Upper lobe of right lung (tissue), 1 donor: ENCODE data around the gene SRL. TPM values are rescaled to one million over a fixed set of nuclear protein-coding genes. Genes with fewer than 3 reads are reported as not detected.

Experiments used
- ATAC-seq: fragments of 200-7000 bp; cut with Tn5 transposase; one replicate; pipeline ENCODE4 v1.9.1; 2020; ENCODE audit warnings: mild to moderate bottlenecking, moderate library complexity
- DNase-seq: peaks from one replicate; pipeline ENCODE4 v3.0.0-alpha.2; 2020
- H3K27ac ChIP-seq: fragments of 200-600 bp; one replicate; pipeline ENCODE4 v1.8.0; 2022
- H3K27me3 ChIP-seq: fragments of 200-600 bp; one replicate; pipeline ENCODE4 v1.8.0; 2022; ENCODE audit warnings: mild to moderate bottlenecking
- H3K36me3 ChIP-seq: fragments of 200-600 bp; one replicate; pipeline ENCODE4 v1.8.0; 2022
- H3K4me1 ChIP-seq: fragments of 200-600 bp; one replicate; pipeline ENCODE4 v1.8.0; 2022
- H3K4me3 ChIP-seq: fragments of 200-600 bp; one replicate; pipeline ENCODE4 v1.8.0; 2022; ENCODE audit warnings: mild to moderate bottlenecking
- H3K9me3 ChIP-seq: fragments of 200-600 bp; one replicate; pipeline ENCODE4 v1.8.0; 2022
- intact Hi-C: fragments of 100-400 bp; cut with DNase I; formaldehyde crosslinking; loops from one replicate; pipeline ENCODE4 v1.11.0; 2022
- total RNA-seq: library from RNA; stranded (reverse); fragmentation: NEBNext Ultra II Directional; extraction: Animal tissue kit (Norgen Biotek cat#: 25700); gene quantifications from one replicate; pipeline ENCODE4 v1.2.1, GENCODE V29; 2021
- TF ChIP-seq, protein P1 (sequence below): fragments of 200-600 bp; IDR thresholded peaks from one replicate; pipeline ENCODE4 v1.8.0; 2022; ENCODE audit warnings: antibody characterized with exemption
- donor health status: DM: no; HTN: yes; CAD: no; lungs with severe emphysema.

SRL gene
- total RNA-seq, 1 donor from 2014 or later, result 0.64 TPM

DNA sequence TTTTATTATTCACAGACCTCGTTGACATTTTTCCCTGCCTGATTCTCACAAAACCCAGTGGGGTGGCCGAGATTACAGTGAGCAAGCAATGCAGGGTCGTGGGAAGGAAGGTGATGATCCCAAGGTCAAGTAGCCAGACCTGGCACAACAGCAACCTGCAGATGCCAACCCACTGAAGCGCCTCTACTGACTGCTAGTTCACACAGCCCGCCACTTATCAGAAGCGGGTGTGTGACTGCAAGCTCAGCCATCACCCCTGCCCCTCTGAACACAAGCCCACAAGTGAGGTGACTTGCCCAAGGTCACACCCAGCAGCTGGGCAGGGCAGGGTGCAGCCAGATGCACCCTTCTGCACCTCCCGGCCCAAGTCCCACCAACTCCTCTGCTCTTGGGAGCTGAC is 23.8 kb upstream of the SRL start:
- H3K27me3 ChIP-seq, result no peaks in the 10 kb centered on the region
- ATAC-seq (no peak), DNase-seq (no peak)
- peaks cover 12% of the 10 kb centered on the region for H3K4me1 ChIP-seq
- no peak overlapping the region for H3K27ac ChIP-seq
- H3K36me3 ChIP-seq, result peaks cover 13% of the 10 kb centered on the region
- H3K4me3 ChIP-seq, result no peak overlapping the region
- TF ChIP-seq, protein P1, sequence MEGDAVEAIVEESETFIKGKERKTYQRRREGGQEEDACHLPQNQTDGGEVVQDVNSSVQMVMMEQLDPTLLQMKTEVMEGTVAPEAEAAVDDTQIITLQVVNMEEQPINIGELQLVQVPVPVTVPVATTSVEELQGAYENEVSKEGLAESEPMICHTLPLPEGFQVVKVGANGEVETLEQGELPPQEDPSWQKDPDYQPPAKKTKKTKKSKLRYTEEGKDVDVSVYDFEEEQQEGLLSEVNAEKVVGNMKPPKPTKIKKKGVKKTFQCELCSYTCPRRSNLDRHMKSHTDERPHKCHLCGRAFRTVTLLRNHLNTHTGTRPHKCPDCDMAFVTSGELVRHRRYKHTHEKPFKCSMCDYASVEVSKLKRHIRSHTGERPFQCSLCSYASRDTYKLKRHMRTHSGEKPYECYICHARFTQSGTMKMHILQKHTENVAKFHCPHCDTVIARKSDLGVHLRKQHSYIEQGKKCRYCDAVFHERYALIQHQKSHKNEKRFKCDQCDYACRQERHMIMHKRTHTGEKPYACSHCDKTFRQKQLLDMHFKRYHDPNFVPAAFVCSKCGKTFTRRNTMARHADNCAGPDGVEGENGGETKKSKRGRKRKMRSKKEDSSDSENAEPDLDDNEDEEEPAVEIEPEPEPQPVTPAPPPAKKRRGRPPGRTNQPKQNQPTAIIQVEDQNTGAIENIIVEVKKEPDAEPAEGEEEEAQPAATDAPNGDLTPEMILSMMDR, result no peak
- no peaks in the 10 kb centered on the region for H3K9me3 ChIP-seq
- intact Hi-C loops, result no loop called here

DNA sequence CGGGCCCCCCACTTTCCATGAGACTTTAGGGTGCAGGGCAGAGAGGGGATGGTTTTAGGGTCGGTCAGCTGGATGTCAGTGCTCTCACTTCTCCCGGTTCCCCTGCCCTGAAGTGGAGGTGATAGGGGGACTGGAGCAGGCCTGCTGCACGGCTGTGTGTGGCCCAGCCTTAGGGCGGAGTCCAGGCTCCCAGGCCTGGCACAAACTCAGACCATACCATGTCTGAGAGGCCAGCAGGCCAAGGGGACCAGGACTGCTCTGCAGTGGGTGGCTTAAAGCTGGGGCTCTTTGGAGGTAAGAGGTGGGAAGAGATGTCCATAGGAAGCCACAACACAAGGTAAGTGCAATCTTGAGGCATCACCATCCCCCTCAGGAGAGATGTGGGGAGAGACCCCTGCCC is 22.7 kb upstream of the SRL start:
- Histone ChIP-seq H3K4me3 (no peak overlapping the region), H3K27ac (no peak overlapping the region), H3K36me3 (peaks cover 13% of the 10 kb centered on the region), H3K9me3 (no peaks in the 10 kb centered on the region), H3K27me3 (no peaks in the 10 kb centered on the region), H3K4me1 (peaks cover 11% of the 10 kb centered on the region)
- DNase-seq (no peak), ATAC-seq (no peak)
- intact Hi-C loops, result no loop called here
- TF ChIP-seq, protein P1, result no peak

DNA sequence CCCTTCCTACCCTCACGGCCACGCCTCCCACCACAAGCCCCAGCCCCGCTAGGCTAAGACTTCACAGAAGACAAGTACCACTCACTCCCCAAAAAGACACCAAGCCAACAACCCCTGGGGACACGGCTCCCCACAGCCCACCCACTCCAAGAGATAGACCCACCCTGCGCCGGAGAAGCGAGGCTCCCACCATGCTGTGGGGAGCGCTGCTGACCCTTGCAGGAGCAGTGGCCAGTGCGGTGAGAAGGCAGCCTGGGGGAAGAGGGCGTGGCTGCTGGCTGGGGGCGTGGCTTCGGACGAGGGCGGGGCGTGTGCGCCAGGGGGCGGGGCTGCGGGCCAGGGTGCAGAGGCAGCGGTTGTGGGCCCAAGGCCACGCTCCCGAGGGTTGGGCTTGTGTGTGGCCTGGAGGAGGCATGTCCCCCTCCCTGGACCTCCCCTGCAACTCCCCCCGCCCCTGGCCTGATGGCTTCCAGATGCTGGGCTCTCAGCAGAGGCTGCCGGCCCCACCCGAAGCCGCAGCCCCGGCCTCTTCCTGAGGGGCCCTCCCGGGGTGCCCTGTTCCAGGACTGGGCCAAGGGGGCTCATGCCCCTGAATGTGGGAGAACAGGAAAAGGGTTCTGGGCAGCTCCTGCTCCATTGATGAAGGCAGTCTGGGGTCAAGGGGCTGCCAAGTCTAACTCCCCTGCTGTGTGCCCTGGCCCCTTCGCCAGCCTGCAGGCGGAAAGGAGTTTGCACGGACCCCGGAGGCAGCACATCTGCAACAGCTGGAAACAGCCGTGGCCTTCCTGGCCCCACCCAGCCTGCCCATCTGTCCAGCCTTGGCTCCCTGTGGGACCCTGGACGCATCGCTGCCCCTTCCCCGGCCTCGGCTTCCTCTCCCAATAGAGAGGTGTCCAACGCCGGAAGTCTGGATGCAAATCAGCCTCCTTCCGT is 21.9 kb upstream of the SRL start:
- TF ChIP-seq, protein P1, result no peak
- intact Hi-C loops, result no loop called here
- no peaks in the 10 kb centered on the region for H3K27me3 ChIP-seq
- H3K4me1 ChIP-seq, result peaks cover 11% of the 10 kb centered on the region
- no peak overlapping the region for H3K4me3 ChIP-seq
- no peaks in the 10 kb centered on the region for H3K9me3 ChIP-seq
- peak overlapping the region; percentile 36 for H3K27ac ChIP-seq
- ATAC-seq (peak; percentile 62), DNase-seq (peak; percentile 73)
- H3K36me3 ChIP-seq, result peaks cover 15% of the 10 kb centered on the region

DNA sequence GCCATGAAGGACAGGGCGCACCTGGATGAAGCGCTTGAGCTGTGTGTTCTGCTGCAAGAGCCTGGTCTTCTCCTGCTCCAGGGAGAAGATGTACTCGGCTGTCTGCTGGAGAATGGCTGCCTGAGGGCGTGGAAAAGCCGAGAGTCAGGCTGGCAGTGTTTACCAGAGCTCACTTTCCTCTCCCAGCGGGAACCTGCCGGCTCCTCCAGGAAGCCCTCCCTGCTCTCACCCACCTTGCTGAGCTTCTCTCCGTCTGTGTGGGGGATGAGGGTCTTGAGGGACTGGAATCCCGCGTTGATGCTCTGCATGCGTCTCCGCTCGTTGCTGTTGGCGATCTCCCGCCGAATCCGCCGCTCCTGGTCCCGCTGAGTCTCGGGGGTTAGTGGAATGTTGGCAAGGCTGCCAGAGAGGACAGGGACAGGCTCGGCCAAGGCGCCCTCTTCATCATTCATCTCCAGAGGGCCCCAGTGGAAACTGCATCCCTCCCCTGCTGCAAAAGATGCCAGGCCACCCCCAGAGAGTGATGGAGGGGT is 20.5 kb upstream of the SRL start:
- ATAC-seq, result no peak
- TF ChIP-seq, protein P1, result no peak
- Histone ChIP-seq H3K4me3 (no peak overlapping the region), H3K27ac (no peak overlapping the region), H3K4me1 (peaks cover 11% of the 10 kb centered on the region), H3K27me3 (no peaks in the 10 kb centered on the region), H3K36me3 (peaks cover 19% of the 10 kb centered on the region), H3K9me3 (no peaks in the 10 kb centered on the region)
- intact Hi-C loops, result no loop called here
- no peak for DNase-seq

DNA sequence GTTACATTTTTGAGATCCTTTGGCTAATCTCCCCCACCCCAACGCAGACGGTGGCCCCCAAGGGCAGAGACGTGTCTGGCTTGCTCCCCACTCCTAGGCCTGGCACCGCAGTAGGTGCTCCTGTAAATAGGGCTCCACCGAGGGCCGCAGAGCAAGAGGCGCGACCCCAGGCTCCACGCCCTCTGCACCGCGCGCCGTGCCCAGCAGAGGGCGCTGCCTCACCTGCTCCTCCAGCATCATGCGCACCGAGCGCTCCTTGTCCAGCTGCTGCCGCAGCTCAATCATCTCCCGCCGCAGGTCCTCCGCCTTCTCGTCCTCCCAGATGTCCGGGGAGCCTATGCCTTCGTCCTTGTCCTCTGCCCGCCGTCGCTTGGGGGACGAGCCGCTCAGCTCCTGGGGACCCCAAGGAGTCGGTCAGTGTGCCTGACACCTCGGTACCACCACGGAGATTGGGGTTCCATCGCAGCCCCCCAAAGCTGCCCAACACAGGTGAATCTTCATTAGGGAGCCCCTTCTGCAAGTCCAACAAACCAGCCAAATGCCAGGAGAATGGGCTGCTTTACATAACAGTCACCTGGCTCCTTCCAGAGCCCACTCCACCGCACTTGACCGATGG is 19.8 kb upstream of the SRL start:
- ATAC-seq (peak; percentile 38), DNase-seq (no peak)
- TF ChIP-seq, protein P1, result peak; percentile 67
- H3K9me3 ChIP-seq, result no peaks in the 10 kb centered on the region
- H3K4me3 ChIP-seq, result no peak overlapping the region
- intact Hi-C loops, result no loop called here
- H3K4me1 ChIP-seq, result peaks cover 11% of the 10 kb centered on the region
- H3K36me3 ChIP-seq, result peaks cover 19% of the 10 kb centered on the region
- H3K27ac ChIP-seq, result no peak overlapping the region
- no peaks in the 10 kb centered on the region for H3K27me3 ChIP-seq
